Parathyroid adenoma (tissue), 2 donors: ENCODE data around the gene MAP2K6.

ENCODE experiments used
- H2AFZ ChIP-seq: fragments of 300-600 bp; sonication (generic); one replicate; pipeline ENCODE4 v1.7.0; 2017; ENCODE audit warnings: antibody characterized with exemption, mild to moderate bottlenecking
- H3K27ac ChIP-seq: fragments of 300-600 bp; sonication (generic); one replicate; pipeline ENCODE4 v1.7.0; 2017
- H3K27me3 ChIP-seq: fragments of 300-600 bp; sonication (generic); one replicate; pipeline ENCODE4 v1.7.0; 2017; ENCODE audit warnings: low read length; ENCODE audit not compliant: control insufficient read depth, insufficient read depth
- H3K36me3 ChIP-seq: fragments of 300-600 bp; sonication (generic); one replicate; pipeline ENCODE4 v1.7.0; 2017; ENCODE audit warnings: low read length; ENCODE audit not compliant: control insufficient read depth, insufficient read depth
- H3K4me1 ChIP-seq: fragments of 300-600 bp; sonication (generic); one replicate; pipeline ENCODE4 v1.7.0; 2017; ENCODE audit warnings: control low read depth
- H3K4me2 ChIP-seq: fragments of 300-600 bp; sonication (generic); one replicate; pipeline ENCODE4 v1.7.0; 2017; ENCODE audit warnings: low read length
- H3K4me3 ChIP-seq: fragments of 300-600 bp; sonication (generic); one replicate; pipeline ENCODE4 v1.7.0; 2017; ENCODE audit warnings: low read depth, low read length
- H3K79me2 ChIP-seq: fragments of 300-600 bp; sonication (generic); one replicate; pipeline ENCODE4 v1.7.0; 2017; ENCODE audit warnings: control low read depth
- H3K9ac ChIP-seq: fragments of 300-600 bp; sonication (generic); one replicate; pipeline ENCODE4 v1.7.0; 2017; ENCODE audit warnings: mild to moderate bottlenecking
- H3K9me3 ChIP-seq: fragments of 300-600 bp; sonication (generic); one replicate; pipeline ENCODE4 v1.7.0; 2017; ENCODE audit warnings: low read length; ENCODE audit not compliant: control insufficient read depth
- TF ChIP-seq, protein P1 (sequence below): fragments of 300-600 bp; sonication (generic); IDR thresholded peaks from one replicate; pipeline ENCODE4 v1.7.0; 2017; ENCODE audit warnings: antibody characterized with exemption, mild to moderate bottlenecking
- donor health status: primary hyperparathyroidism.

The MAP2K6 gene

DNA sequence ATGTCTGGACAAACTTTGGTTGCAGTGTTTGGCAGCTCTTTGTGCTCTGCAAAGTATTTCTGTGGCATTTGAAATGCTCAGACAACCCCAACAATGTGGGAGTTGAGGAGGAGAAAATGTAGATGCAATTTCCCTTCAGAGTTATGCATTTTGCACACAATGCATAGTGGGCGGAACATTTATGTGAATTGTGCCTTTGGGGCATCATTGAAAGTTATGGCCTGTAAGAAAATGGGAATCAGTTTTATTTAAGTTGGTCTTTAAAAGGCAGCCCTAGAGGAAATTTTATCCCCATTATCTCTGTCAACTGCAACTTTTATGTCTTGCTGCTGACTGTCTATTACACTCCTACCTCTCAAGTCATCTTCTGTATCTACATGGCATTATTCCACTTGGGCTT lies 176.2 kb downstream of the MAP2K6 start:
- Histone ChIP-seq H3K27ac (no peak overlapping the region), H3K27me3 (no peaks in the 10 kb centered on the region), H3K79me2 (no peaks in the 10 kb centered on the region), H3K4me2 (no peak overlapping the region), H3K9me3 (no peaks in the 10 kb centered on the region), H3K4me3 (no peak overlapping the region), H2AFZ (no peak overlapping the region), H3K9ac (no peak overlapping the region), H3K36me3 (no peaks in the 10 kb centered on the region), H3K4me1 (peaks cover 7% of the 10 kb centered on the region)
- TF ChIP-seq, protein P1, sequence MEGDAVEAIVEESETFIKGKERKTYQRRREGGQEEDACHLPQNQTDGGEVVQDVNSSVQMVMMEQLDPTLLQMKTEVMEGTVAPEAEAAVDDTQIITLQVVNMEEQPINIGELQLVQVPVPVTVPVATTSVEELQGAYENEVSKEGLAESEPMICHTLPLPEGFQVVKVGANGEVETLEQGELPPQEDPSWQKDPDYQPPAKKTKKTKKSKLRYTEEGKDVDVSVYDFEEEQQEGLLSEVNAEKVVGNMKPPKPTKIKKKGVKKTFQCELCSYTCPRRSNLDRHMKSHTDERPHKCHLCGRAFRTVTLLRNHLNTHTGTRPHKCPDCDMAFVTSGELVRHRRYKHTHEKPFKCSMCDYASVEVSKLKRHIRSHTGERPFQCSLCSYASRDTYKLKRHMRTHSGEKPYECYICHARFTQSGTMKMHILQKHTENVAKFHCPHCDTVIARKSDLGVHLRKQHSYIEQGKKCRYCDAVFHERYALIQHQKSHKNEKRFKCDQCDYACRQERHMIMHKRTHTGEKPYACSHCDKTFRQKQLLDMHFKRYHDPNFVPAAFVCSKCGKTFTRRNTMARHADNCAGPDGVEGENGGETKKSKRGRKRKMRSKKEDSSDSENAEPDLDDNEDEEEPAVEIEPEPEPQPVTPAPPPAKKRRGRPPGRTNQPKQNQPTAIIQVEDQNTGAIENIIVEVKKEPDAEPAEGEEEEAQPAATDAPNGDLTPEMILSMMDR = no peak

- Histone ChIP-seq H3K79me2 (no peaks in the 10 kb centered on the region), H3K4me3 (no peak overlapping the region)
Measured at GRCh38 chr17:69592692-69593350, 178.3 kb downstream of the MAP2K6 start.

DNA sequence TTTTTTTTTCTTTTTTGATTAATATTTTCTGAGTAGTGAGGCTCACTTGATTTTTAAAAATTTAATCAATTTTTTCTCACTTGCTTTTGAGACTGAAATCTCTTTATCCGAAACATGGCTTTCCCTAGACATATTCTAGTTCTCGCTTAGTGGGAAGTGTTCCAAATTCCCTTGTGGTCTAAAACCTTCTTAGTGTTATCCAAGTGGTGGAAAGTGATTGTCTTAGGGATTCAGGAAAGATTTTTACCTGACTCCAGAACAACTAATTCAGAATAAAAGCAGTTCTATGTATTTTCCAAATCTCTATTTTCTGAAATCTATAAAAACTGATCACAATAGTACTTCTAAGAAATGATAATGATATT lies 178.8 kb downstream of the MAP2K6 start:
- H3K4me3 ChIP-seq = no peak overlapping the region
- no peak overlapping the region for H2AFZ ChIP-seq
- H3K27ac ChIP-seq = no peak overlapping the region
- H3K36me3 ChIP-seq = no peaks in the 10 kb centered on the region
- TF ChIP-seq, protein P1 = no peak
- no peaks in the 10 kb centered on the region for H3K27me3 ChIP-seq
- H3K79me2 ChIP-seq = no peaks in the 10 kb centered on the region
- H3K4me1 ChIP-seq = peaks cover 17% of the 10 kb centered on the region
- H3K9me3 ChIP-seq = no peaks in the 10 kb centered on the region
- H3K9ac ChIP-seq = no peak overlapping the region
- no peak overlapping the region for H3K4me2 ChIP-seq

More at GRCh38 chr17:69592692-69593350, 178.3 kb downstream of the MAP2K6 start:
- Histone ChIP-seq H3K4me2 (no peak overlapping the region), H2AFZ (no peak overlapping the region), H3K9me3 (no peaks in the 10 kb centered on the region), H3K9ac (no peak overlapping the region), H3K4me1 (peaks cover 17% of the 10 kb centered on the region), H3K27me3 (no peaks in the 10 kb centered on the region), H3K36me3 (no peaks in the 10 kb centered on the region), H3K27ac (no peak overlapping the region)
- TF ChIP-seq, protein P1 = no peak

DNA sequence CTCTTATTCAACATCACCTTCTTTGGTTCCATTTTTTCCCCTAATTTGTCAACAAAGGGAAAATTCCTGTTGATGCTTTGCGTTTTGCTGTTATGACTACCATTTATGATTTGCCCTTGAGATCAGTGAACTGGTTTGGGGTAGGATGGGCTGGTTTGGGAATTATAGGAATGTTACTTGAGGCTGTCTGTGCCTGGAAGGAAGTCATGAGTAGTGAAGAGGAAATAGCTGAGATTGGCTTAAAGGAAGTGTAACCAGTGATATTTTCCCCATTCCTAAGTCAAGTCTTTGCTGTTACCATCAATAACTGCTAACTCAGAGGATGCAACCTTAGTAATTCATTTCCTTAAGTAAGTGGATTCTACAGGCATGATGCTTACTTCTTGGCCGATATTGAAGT lies 179.2 kb downstream of the MAP2K6 start:
- no peak overlapping the region for H3K4me2 ChIP-seq
- TF ChIP-seq, protein P1 = no peak
- no peaks in the 10 kb centered on the region for H3K79me2 ChIP-seq
- no peak overlapping the region for H3K4me3 ChIP-seq
- H3K4me1 ChIP-seq = peaks cover 14% of the 10 kb centered on the region
- no peak overlapping the region for H3K27ac ChIP-seq
- no peaks in the 10 kb centered on the region for H3K27me3 ChIP-seq
- no peak overlapping the region for H2AFZ ChIP-seq
- no peaks in the 10 kb centered on the region for H3K36me3 ChIP-seq
- H3K9me3 ChIP-seq = no peaks in the 10 kb centered on the region
- no peak overlapping the region for H3K9ac ChIP-seq

DNA sequence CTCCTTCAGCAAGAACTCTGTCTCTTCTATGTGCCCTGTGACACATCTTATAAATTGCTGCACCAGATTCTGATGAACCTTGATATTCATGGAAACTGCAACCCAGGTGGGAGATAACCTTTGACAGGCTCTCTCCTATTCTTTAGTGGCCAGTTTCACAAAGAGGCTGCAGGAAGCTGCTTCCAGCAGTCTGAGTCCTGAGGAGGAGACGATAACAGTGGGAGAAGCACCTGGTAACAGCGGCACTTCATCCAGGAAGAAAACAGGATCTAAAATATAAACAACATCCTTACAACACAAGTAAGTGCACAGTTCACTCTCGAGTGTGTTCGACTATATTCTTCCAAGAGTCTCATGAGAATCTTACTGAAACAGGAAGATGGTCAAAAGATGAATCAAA lies 180.1 kb downstream of the MAP2K6 start:
- Histone ChIP-seq H3K36me3 (no peaks in the 10 kb centered on the region), H3K79me2 (no peaks in the 10 kb centered on the region), H3K27me3 (no peaks in the 10 kb centered on the region), H3K4me2 (no peak overlapping the region), H2AFZ (no peak overlapping the region), H3K4me1 (peaks cover 11% of the 10 kb centered on the region), H3K4me3 (no peak overlapping the region), H3K9me3 (no peaks in the 10 kb centered on the region), H3K27ac (no peak overlapping the region), H3K9ac (no peak overlapping the region)
- TF ChIP-seq, protein P1 = no peak
